ENCODE measurements around the gene CLCN6.

CLCN6 gene

DNA sequence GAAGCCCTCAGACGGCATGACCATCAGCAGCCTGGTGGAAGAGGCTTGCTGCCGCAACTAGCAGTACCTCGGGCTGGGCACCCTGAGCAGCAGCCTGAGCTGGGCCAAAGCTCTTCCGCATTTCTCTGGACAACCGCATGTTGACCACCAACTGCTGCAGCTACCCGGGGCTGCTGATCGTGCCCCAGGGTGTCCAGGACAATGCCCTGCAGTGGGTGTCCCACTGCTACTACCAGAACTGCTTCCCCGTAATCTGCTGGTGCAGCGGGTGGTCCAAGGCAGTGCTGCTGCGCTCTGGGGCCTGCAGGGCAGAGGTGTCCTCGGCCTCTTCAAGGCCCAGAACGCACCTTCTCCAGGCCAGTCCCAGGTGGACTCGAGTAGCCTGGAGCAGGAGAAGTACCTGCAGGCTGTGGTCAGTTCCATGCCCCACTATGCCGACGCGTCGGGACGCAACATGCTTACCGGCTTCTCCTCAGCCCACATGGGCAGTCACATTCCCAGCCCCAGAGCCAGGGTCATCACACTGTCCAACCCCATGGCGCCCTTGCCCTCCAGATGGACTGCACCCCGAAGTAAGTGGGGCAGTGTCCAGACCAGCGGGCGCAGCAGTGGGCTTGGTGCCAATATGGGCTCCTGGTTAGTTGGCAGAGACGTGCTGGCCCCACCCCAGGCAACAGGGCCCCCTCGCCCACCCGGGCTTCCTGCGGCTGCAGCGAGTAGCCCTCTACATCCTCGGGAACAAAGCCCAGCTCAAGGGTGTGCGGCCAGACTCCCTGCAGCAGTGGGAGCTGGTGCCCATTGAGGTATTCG is 72.3 kb downstream of the CLCN6 start:
- DNase-seq (ENCODE audit: low read depth, low spot score) = no peak

DNA sequence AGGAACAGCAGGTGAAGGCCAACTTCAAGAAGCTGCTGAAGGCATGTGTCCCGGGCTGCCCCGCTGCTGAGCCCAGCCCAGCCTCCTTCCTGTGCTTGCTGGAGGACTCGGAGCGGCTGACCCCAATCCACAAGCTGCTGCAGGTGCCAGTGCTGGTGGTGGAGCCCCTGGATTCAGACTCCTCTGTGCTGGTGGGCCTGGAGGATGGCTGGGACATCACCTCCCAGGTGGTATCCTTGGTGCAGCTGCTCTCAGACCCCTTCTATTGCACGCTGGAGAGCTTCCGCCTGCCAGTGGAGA is 72.8 kb downstream of the CLCN6 start:
- no peak for DNase-seq (ENCODE audit: low read depth, low spot score)

DNA sequence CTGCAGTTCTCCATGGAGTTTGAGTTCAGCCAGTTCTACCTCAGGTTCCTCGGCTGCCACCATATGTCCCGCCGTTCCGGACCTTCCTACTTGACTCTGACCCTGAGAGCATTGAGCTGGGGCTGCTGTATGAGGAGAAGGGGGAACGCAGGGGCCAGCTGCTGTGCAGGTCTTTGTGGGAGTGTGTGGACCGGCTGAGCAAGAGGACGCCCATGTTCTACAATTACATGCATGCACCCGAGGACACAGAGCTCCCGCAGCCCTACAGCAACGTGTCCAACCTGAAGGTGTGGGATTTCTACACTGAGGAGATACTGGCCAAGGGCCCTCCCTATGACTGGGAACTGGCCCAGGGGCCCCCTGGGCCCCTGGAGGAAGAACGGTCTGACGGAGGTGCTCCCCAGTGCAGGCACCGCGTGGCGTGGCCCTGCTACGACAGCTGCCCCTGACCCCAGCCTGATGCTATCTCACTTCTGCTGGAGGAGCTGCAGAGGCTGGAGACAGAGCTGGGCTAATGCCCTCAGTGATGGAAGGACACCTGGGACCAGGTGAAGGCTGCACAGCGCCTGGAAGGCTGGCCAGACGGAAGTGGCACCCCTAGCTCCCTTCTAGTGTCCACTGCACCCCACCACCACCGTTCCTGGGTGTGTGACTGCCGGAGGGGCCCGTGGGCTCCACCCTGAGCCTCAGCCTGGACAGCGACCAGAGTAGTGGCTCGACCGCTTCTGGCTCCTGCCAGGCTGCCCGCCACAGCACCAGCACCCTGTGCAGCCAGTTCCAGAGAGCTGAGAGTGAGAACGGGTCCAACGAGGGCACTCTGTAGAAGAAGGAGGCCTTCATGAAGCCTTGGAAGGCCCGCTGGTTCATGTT is 73.6 kb downstream of the CLCN6 start:
- no peak for DNase-seq (ENCODE audit: low read depth, low spot score)

DNA sequence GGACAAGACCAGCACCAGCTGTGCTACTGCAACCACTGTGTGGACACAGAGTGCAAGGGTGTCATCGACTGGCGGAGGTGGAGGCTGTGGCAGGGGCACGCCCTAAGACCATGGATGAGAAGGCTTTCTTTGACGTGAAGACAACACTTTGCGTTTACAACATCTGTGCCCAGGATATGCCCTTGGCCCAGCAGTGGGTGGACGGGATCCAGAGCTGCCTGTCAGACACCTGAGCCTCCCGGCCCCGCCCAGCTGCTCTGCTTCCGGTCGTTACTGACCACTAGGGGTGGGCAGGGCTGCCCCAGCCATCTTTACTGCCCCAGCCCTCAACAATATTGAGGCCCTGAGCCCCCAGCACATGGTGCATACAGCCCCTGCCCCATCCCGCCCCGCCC is 74.2 kb downstream of the CLCN6 start:
- DNase-seq (ENCODE audit: low read depth, low spot score) = no peak

DNA sequence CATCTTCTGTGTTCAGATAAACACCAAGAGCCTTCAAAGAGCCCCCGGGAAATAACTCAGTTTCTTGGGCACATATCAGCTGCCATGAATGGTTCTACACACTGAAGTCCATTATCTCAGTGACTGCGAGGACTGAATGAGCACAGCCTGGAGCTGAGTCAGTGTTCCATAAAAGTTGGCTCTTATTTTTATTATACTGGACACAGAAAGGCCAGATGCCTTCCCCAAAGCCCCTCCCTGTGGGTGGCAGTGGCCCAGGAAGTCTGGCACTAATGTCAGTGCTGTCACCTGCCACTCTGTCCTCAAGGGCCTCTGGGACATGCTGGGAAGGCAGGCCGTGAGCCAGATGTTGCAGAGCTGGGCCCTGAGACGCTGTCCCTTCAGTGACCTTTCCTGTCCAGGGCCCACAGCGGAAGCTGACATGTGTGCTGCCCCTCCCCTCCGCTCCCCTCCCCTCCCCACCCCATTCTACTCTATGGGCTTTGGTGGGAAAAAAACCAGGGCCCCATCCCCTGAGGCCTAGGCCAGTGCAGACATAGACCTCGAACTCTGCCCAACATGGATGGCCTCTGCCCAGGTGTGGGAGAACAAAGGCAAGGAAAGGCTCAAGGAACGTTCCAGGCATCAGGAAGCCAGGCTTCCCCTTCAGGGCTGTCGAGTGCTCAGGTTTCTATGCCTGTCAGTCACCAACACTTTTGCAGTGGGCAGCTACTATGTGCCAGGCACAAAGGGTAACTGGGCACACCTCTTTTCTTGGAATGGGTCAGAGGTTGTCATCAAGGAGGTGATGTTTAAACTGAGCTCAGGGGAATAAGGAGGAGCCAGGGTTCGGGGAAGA is 75.1 kb downstream of the CLCN6 start:
- DNase-seq (ENCODE audit: low read depth, low spot score) = no peak

DNA sequence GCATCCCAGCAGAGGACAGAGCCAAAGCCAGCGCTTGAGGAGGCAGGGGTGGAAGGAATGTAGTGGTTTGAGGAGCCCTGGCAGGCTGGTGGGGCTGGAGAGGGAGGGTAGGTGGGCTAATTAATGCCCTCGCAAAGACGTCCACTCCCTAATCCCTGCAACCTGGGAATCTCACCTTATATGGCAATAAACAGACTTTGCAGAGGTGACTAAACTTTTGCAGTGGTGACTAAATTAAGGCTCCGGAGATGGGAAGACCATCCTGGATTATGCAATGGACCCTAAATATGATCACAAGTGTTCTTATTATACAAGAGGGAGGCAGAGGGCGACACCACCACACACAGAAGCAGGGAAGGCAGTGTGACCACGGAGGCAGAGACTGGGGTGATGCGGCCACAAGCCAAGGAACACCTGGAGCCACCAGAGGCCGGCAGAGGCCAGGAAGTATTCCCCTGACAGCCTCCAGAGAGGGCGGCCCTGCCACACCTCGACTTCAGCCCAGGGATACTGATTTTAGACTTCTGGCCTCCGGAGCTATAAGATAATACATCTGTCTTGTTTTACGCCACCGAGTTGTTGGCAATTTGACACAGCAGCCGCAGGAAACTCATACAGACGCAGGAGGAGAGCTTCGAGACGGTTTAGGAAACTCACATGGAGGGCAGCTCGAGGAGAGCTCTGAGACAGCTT is 75.9 kb downstream of the CLCN6 start:
- DNase-seq (ENCODE audit: low read depth, low spot score) = no peak

DNA sequence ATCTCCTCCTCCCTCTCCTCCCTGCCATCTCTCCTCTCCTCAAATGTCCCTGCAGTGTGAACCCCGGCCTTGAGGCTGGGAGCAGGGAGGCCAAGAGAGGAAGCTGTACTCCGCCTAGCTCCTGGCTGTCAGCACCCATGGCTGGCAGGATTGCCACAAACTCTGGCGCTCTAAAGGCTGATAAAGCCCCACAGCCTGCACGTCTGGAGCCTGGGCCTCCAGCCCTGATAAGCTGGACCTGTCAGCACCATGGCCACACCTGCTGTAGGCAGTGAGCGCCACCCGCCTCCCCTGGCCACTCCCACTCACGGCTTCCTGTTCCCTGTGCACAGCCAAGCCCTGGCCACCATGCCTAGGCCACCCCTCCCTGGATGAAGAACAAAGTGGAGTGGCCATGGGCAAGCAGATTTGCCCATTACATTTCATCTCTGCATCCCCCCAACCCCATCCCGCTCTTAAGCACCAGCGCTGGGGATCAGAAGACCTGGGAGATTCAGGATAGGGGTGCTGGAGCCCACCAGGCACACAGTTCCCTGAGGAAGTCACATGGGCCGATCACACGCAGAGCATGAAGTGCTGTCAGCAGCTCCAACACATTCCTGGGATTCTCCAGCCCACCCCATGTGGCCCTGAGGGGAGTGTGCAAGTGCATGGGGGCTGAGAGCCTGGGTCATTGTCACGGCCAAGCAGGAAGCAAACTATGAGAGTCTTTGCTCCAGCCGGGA is 77.0 kb downstream of the CLCN6 start:
- no peak for DNase-seq (ENCODE audit: low read depth, low spot score)

DNA sequence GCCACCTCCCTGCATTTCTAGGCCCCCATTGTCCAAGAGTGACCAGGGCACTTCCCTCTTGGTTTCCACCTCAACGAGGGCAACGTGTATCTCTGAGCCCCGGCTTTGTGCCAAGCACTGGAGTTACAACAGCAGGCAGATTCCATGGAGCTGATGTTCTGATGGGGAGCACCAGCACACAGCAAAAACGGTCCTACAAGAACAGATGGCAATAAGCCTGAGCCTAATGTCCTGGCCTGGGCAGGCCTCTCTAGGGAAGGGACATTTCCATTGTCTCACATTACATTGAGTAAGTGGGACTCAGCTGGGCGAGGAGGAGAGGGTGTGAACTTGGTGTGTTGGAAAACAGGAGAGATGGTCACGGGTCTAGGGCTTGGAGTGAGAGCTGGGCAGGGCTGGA is 79.9 kb downstream of the CLCN6 start:
- DNase-seq (ENCODE audit: low read depth, low spot score) = no peak

DNA sequence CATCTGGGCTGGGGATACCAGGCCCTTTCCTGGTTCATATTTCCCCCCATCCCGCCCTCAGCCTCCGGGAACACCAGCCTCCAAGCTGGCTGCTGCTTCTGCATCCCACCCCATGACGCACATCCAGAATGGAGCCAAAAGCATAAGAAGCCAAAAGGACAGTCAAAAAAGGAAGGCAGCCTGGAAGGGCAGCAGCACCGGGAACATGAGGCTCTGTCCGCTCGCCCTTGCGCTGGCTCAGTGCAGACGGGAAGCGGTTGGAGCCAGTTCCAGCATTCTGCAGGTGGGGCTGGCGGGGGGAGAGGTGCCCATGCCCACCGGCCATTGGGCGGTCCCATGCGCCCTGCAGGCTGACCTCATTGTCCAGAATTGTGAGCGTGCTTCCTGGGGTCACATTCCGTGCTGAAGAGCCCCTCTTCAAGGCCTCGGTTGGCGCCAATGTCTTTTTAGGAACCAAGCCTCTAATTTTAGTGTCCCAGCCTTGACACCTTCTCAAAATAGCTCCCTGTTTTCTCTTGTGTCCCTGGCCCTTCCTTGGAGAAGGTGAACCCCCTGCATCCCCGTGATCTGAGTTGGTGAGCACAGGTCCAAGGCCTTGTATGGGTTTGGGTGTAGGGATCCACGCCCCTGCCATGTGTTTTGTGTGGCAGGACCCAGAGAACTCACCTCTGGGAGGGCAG is 81.1 kb downstream of the CLCN6 start:
- no peak for DNase-seq (ENCODE audit: low read depth, low spot score)

DNA sequence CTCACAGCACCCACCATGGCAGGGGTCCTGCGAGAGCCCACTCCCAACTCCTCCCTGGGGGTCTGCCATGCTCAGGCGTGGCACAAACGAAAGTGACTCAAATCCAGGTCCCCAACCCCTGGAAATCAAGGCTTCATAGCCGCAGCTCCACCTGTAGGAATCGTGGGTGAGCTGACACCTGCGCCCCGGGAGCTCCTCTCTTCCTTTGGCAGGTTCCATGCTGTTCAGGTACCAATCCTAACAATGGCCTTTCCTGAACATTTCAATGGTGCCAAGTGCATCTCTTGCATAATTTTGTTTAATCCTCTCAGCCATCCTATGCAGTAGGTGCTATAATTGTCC is 81.6 kb downstream of the CLCN6 start:
- DNase-seq (ENCODE audit: low read depth, low spot score) = no peak

DNA sequence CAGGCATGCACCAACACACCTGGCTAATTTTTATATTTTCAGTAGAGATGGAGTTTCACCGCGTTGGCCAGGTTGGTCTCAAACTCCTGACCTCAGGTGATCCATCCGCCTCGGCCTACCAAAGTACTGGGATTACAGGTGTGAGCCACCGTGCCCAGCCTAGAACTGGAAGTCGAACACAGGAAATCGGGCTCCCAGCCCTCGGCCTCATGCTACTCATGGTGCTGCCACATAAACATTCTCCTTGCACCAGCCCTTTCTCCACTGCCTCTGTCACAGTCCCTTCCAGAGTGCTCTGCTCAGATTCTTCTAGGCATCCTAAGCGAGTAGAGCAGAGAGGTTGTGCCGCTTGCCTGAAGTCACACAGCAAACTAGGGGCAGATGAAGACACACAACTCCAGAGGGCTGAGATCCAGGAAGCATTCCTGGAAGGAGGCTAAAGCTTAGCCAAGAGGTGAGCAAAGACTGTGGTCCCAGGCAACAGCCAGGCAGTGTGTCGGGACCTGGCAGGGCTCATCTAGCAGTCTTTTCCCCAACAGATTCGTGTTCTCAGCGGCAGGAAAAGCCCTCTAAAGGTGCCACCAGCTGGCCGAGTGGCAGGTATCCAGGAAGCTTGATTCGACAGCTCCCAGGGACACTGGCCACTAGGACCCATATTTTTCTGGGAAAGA is 82.3 kb downstream of the CLCN6 start:
- no peak for DNase-seq (ENCODE audit: low read depth, low spot score)

DNA sequence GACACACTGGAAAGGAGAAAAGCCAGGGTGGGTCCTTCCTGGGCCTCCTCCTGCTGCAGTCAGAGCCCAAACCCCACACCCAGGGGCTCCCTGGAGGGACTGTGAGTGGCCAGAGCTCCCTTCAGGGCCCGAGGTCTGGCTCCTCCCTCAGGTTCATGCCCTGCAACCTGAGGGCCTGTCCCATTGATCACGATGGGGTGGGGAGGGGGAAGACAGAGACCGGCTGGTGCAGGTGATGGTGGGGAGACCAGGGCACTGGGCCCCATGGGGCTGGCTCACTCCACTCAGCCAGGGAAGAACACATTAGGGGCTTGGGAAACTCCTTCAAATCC is 82.9 kb downstream of the CLCN6 start:
- no peak for DNase-seq (ENCODE audit: low read depth, low spot score)

DNA sequence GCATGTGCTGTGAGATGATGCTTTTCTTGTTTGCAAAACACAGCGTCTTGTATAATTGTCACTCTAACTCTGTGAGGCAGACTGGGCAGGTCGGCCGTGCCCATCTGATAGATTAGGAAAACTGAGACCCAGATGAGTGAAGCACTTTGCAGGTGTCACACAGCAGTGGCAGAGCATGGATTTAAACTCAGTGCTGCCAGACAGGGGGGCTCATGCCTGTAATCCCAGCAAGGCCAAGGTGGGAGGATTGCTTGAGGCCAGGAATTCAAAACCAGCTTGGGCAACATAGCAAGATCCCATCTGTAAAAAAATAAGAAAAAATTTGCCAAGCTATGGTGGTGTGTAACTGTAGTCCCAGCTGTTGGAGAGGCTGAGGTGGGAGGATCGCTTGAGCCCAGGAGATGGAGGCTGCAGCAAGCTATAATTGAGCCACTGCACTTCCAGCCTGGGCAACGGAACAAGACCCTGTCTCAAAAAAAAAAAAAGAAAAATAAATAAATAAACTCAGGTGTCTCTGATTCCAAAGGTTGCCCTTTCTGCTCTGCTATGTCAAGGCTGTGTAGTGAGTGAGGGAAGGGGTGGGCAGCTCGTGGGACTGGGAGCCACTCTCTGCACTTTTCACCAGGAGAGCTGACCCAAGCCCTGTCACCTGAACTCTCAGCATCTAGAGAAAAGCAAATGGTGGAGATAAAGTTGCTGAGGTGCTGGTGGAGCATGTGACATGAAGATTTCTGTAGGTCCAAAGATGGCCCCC is 85.6 kb downstream of the CLCN6 start:
- DNase-seq (ENCODE audit: low read depth, low spot score) = no peak
